ENCODE measurements around the gene KIAA1217.

KIAA1217 gene

DNA sequence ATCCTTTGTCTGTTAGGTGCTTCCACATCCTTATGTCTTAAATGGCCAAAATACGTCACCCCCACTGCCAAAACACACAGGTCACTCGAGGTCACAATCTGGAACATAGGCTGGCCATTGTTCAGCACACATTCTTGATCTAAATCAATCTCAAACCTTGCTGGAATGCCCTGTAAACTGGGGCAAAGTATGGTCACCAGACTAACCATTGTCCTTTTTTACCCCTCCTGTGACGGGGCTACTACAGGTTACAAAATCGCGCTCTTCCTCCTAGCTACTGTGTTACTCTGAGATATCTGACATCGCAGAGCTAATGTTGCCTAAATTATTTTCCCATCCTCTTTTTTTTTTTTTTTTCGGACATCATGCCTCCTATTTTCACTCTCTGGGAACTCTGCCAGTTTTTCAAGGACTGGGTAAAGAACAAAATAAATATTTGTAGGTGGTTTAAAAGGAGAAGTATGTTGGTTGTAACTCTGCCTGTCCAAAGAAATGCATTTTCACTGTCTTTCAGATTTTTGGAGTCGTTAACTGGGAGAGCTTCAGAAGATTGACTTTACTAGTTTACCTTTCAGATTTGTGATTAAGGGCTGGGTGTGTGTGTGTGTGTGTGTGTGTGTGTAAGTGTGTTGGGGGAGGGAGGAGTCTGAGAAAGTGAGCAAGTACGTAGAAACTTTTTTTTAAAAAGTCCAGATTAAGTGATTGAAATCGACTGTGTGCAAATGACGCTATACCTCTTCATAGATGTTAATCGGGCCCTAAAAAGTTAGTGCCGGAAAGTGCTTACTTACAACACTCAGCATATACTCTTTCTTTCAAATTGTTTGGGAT lies 942 bp upstream of the KIAA1217 start:
- DNase-seq, result no peak

DNA sequence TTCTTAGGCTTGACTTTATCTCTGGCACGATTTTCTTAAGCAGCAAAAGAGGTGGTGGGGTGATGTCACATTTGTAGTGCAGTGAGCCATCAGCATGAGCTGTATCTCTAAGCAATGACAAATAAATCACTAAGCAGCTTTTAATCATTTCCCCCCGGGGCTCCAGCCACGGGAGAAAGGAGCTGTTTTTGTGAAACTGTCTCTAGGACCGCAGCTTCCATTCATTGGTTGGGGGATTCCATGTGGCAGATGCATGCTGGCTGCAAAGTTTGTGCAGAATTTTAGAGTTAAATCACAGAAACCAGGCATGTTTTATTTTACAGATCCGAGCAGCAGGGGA lies 464 bp downstream of the KIAA1217 start:
- DNase-seq, result no peak

- DNase-seq, result no peak
These were observed 1.1 kb downstream of the KIAA1217 start for GRCh38 chr10:24209946-24210491.

- DNase-seq, result no peak
These were observed 1.6 kb downstream of the KIAA1217 start for GRCh38 chr10:24210501-24210900.

DNA sequence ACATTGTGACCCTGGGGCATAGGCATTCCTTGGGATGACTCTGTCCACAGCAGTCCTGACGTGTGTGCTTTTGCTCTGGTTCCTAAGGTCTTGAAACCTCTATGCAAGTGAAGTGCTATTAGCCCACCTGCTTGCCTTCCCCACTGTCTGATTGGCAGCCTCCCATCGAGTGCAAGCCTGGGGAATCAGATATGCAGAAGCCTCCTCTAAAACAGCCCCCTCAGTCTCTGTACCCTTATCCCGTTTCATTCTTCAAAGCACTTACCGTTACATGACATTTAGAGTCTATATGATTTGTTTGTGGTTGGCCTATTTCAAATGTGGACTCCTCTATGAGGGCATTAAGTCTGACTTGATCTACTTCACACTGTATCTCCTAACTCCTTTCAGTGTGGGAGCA lies 4.3 kb downstream of the KIAA1217 start:
- DNase-seq, result no peak

GRCh38 chr10:24213881-24214280 lies 4.9 kb downstream of the KIAA1217 start:
- no peak for DNase-seq

DNA sequence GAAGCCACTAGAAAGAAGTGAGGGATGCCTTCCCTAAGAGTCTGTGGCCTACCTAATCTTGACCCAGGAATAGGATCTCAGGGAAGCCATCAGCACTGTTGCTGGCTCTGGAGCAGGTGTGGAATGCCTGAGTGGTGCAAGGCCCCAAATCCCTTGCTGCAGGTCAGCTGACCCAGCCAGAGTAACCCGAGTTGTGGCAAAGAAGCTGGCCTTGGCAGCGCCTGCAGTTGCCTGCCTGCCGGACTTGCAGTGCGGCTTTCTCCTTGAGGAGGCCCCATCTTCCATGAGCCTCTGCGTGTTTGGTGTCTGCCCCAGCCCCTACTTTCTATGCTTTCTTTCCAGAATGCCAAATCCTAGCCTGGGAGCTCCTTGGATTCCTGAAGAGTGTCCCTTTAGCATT lies 5.8 kb downstream of the KIAA1217 start:
- no peak for DNase-seq

DNA sequence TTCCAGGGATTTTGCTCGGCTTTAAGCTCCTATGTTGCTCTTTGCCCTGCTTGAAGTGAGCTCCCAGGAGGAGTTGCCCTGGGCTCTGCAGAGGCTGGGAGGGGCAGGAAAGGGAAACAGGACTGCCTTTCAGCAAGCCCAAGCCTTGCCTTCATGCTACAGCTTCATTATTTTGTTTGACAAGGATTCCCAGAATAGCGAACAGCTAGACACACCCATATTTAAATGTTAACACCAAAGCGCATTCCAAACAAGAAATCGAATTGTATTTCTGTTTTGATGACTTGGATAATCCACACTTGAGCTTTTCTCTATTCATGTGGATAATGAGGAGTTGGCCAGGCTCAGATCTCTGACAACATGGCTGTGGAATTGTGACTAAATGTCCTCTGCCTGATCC lies 6.3 kb downstream of the KIAA1217 start:
- DNase-seq, result no peak

GRCh38 chr10:24215603-24216002 lies 6.7 kb downstream of the KIAA1217 start:
- DNase-seq, result no peak

DNA sequence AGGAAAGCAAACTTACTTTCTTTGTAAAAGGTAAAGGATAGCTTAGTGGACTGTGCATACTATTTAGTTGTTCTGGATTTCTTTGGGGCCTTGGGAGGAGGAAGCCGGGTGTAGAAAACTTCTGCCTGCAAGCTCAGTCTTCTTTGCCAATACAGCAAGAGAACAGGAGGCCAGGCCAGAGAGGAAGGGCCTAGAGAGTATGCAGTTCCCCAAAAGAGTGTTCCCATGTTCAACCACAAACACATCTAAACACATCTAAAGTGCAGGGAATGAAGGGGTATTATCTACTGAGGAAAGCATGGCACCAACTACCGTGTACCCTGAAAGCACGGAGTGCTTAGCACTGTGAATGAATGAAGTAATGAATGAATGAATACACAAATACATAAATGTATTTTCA lies 11.0 kb downstream of the KIAA1217 start:
- no peak for DNase-seq

DNA sequence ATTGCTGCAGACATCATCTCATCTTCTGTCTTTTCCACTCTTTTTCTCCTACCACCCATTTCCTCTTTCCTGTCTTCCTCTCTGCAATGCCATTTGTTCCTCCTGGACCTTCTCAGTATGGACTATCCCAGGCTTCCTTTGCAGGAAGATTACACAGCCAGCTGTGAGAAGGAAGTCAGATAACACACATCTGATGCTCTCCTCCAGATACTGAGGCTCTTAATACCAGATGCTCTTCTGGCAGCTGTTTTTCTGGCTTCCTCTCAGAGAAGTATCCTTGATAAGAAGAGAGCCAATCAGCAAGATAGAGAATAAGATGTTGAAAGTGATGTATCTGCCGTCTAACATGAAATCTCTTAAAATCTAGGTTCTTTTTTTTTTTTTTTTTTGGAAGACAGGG lies 14.4 kb downstream of the KIAA1217 start:
- no peak for DNase-seq

GRCh38 chr10:24223953-24224352 lies 15.0 kb downstream of the KIAA1217 start:
- DNase-seq, result no peak

DNA sequence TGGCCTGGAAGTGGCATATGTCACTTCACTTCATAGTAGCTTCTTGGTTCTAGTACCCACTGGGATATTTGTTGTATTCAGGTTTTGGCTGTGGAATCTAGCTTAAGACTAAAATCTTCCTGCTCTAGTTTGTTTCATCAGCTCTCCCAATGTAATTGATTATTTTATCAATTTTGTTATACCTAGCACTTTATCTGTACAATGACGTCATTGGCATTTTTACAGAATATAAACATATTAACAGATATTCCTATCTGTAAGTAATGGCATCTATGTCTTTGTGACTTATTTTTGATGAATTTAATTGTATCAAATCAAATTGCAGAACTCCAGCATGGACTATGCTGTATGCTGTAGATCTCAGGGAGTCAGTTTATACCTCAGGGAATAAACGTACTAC lies 19.7 kb downstream of the KIAA1217 start:
- DNase-seq, result no peak

DNA sequence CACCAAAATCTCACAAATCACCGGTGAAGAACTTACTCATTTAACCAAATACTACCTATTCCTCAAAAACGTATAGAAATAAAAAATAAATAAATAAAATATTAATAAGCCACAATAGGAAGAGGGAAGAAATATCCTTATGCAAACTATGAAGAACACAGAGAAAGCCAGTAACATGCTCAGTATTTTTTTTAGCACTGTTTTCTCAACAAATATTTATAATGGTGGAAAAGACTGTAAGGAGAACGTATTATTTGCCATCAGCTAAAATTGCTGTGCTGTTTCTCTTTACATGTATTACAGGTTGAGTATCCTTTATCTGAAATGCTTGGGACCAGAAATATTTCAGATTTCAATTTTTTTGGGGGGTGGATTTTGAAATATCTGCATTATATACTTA lies 21.0 kb downstream of the KIAA1217 start:
- DNase-seq, result no peak

GRCh38 chr10:24231200-24231599 lies 22.3 kb downstream of the KIAA1217 start:
- DNase-seq, result no peak

DNA sequence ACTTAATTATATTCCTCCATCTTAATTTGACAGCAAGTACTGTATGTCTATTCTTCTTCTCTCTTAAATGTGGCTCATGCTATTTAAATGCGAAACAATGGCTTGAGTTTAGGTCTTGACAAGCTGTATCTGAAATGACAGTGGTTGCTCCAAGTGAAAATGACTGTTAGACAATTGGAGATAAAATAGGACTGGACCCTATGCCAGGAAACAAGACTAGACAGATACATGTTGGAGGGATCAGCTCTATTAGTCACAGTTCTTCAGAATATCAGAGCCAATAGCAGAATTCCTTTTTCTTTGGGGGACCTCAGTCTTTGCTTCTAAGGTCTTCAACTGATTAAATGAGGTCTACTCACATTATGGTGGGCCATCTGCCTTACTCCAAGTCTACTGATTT lies 25.8 kb downstream of the KIAA1217 start:
- DNase-seq, result no peak

DNA sequence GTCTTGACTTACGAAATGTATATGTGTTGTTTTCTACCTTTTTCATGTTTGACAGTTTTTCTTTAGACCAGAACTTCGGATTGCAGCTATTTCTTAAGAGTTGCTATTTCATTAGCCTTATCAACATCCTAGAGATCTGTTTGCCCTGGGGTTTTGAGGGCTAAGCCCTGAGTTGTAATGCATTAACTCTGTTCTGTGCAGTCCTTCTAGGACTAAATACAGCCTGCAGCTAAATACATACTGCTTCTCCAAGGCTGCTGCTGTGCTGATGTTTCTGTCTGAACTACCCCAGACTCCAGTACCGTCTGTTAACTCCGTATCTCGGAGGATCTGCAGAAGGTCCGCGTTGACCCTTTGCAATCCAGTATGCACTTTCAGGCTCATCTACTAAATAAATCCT lies 26.5 kb downstream of the KIAA1217 start:
- no peak for DNase-seq

DNA sequence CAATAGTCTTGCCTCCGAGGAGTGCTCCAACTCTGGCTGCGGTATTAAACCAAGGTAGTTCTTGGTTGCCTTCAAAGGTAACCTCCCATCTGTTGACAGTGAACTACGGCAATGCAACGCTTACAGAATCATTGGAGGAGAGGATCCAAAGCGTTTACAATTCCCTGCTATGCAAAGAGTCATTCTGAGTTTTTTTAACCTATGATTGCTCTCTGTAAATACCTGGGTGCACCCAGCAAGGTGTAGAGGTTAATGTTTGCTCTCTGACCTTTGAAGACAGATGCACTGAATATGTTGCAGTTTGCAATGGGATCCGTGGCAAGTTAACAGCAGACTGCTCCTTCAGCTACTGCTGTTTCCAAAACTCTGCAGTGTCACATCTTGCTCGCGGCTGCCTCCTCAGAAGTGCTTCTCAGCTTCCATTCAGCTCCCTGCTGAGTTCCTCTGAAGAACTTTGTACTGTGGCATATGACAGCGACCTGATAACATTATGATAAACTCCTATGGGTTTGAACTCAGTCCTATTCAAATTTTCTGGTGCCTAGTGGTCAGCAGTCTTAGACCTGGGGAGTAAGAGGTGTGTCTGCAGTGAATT lies 29.0 kb downstream of the KIAA1217 start:
- no peak for DNase-seq

- no peak for DNase-seq
These were observed 29.7 kb downstream of the KIAA1217 start for GRCh38 chr10:24238519-24239247.

DNA sequence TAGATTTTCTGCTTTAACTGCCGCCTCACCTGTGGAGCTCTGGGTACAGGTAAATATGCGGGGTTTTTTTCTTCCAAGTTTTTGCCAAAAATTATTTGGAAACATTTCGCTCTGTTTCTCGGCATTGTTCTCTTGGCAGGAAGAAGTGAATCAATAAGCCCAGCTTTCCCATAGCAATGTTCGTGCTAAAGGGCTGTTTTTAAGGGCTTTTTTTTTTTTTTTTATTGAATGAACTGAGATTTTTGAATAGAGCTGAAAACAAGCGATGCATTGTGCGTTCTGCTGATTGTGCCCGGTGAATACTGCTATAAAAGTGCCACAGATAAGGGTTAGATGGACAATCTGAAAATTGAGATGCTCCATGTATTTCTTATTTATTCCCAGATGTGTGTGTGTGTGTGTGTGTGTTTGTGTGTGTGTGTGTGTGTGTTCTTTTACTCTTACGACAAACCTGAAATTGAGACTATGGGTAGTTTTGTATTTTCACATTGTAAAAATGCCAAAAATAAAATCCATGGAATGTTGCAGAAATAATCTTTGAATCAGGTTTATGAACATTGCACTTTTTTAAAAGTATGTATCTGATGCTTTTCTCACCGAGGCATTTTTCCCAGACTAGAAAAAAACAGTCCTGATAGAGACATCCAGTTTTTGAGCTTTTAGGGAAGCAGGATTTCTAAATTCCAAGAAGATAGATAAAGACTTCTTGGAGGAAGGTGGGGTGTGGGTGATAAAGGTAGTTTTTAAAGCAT lies 30.5 kb downstream of the KIAA1217 start:
- DNase-seq, result no peak

DNA sequence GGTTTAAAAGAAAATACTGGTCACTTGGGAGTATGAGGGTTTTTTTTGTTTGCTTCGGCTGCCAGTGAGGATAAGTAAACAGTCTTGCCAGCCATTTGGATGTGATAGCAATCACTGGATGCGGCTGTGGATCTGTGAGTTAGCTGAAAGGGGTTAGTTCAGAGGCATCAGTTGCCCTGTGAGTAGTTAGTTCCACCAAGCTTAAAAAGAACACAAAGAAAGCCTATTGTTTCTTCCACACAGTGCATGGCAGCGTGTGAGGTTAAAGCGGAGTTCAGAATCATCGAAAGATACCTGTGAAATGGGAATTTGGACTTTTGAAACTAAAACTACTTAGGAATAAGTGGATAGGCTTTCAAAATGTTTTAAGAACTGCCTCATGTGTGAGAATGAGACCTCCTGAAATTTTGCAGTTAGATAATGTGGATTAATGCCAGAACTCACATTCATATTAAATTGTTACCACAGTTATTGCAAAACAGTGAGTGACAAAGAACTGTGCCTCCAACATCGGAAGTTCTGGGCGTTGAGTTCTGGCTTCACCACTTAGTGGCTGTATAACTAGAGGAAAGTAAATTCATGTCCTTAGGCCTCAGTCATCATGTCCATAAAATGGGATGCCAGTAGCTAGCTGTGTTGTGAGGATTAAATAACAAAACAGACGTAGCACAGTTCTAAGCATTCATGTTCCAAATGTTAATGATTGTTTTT lies 31.3 kb downstream of the KIAA1217 start:
- DNase-seq, result no peak

GRCh38 chr10:24241536-24242040 lies 32.6 kb downstream of the KIAA1217 start:
- no peak for DNase-seq
